ENCODE data around the gene MTF1.
A peak's percentile ranks its signal among the peaks of the same experiment; 100 is the strongest.
"Not testable (repeated sequence)": the region's sequence is repeated elsewhere in the genome, so short reads cannot be mapped to it uniquely, and the experiment has no call there.

MTF1 gene

GRCh38 chr1:37859507-37860345, at the start of gene MTF1:
TSS of gene MTF1 (minus strand) at chr1:37859592. CDS start at chr1:37857658, 1,934 bp downstream.
- peak; percentile 65 to 99 (median 94) for DNase-seq

GRCh38 chr1:37908531-37908930, 49.1 kb upstream of the MTF1 start:
- DNase-seq: not testable (repeated sequence)

- DNase-seq: not testable (repeated sequence)
Observed at GRCh38 chr1:37907416-37908125, 48.2 kb upstream of the MTF1 start.

- not testable (repeated sequence) for DNase-seq
Observed at GRCh38 chr1:37906591-37906990, 47.2 kb upstream of the MTF1 start.

- no peak for DNase-seq
Observed at GRCh38 chr1:37905727-37906126, 46.3 kb upstream of the MTF1 start.

- DNase-seq: not testable (repeated sequence)
Observed at GRCh38 chr1:37903921-37904320, 44.5 kb upstream of the MTF1 start.

- no peak for DNase-seq
Observed at GRCh38 chr1:37902983-37903382, 43.6 kb upstream of the MTF1 start.

GRCh38 chr1:37901893-37902225, 42.5 kb upstream of the MTF1 start:
- DNase-seq: no peak

- no peak for DNase-seq
Observed at GRCh38 chr1:37901191-37901892, 42.0 kb upstream of the MTF1 start.

GRCh38 chr1:37897563-37897962, 38.2 kb upstream of the MTF1 start:
- DNase-seq: not testable (repeated sequence)

GRCh38 chr1:37893673-37894072, 34.3 kb upstream of the MTF1 start:
- DNase-seq: no peak

- DNase-seq: no peak
Observed at GRCh38 chr1:37892151-37893047, 33.0 kb upstream of the MTF1 start.

GRCh38 chr1:37890378-37891014, 31.1 kb upstream of the MTF1 start:
- DNase-seq: no peak

- DNase-seq: no peak
Observed at GRCh38 chr1:37888022-37888700, 28.8 kb upstream of the MTF1 start.

- DNase-seq: no peak
Observed at GRCh38 chr1:37884145-37884544, 24.8 kb upstream of the MTF1 start.

- no peak for DNase-seq
Observed at GRCh38 chr1:37883671-37884070, 24.3 kb upstream of the MTF1 start.

GRCh38 chr1:37879865-37880264, 20.5 kb upstream of the MTF1 start:
- DNase-seq: no peak

- no peak for DNase-seq
Observed at GRCh38 chr1:37878071-37878470, 18.7 kb upstream of the MTF1 start.

GRCh38 chr1:37875833-37876232, 16.4 kb upstream of the MTF1 start:
- DNase-seq: no peak

- DNase-seq: no peak
Observed at GRCh38 chr1:37872692-37873091, 13.3 kb upstream of the MTF1 start.

Data from hypothalamus (tissue), 51 donors.